PC-3 (cell line): Measurements from ENCODE around the gene TRPM8.

Experiments
- CTCF ChIP-seq: fragments of 300-600 bp; sonication (generic); conservative IDR thresholded peaks from 2 replicates; pipeline ENCODE4 v1.5.1; 2017; ENCODE audit warnings: antibody characterized with exemption, low read depth, mild to moderate bottlenecking, low read length
- EZH2 ChIP-seq: fragments of 300-600 bp; sonication (generic); IDR thresholded peaks from one replicate; pipeline ENCODE4 v1.6.1; 2017; ENCODE audit warnings: antibody characterized with exemption, mild to moderate bottlenecking, low read length; ENCODE audit not compliant: unreplicated experiment

- TF ChIP-seq EZH2 (no peak), CTCF (no peak)
These were observed 141.7 kb downstream of the TRPM8 start for GRCh38 chr2:234058881-234059280.
